Astrocyte (in vitro differentiated cells and primary cell): ENCODE data around the gene ACOT2. TPM values are rescaled to one million over a fixed set of nuclear protein-coding genes. Genes with fewer than 3 reads are reported as not detected.
"Not testable (repeated sequence)": the region's sequence is repeated elsewhere in the genome, so short reads cannot be mapped to it uniquely, and the experiment has no call there.

Experiments used
- DNase-seq: peaks from one replicate; pipeline ENCODE4 v3.0.0-alpha.2; 2010; ENCODE audit warnings: low read depth
- FAIRE-seq: peaks from 2 replicates; lab custom pipeline; 2011; peaks lifted over from hg19 to GRCh38; lab: Jason Lieb, UNC
- H2AFZ ChIP-seq: 2 replicates; pipeline ENCODE4 v1.6.0; 2012; ENCODE audit warnings: low read depth, low read length, inconsistent platforms
- H3K27ac ChIP-seq: 2 replicates; pipeline ENCODE4 v1.5.1; 2011; ENCODE audit warnings: low read depth, low read length, inconsistent platforms
- H3K27me3 ChIP-seq: 2 replicates; pipeline ENCODE4 v1.6.0; 2011; ENCODE audit warnings: low read length, inconsistent platforms; ENCODE audit not compliant: insufficient read depth
- H3K36me3 ChIP-seq: 2 replicates; pipeline ENCODE4 v1.5.1; 2011; ENCODE audit warnings: low read length, inconsistent platforms; ENCODE audit not compliant: insufficient read depth
- H3K4me1 ChIP-seq: 2 replicates; pipeline ENCODE4 v1.5.1; 2011; ENCODE audit warnings: low read length, inconsistent platforms; ENCODE audit not compliant: insufficient read depth
- H3K4me2 ChIP-seq: 2 replicates; pipeline ENCODE4 v1.6.0; 2012; ENCODE audit warnings: low read length, inconsistent platforms
- H3K4me3 ChIP-seq: 2 replicates; pipeline ENCODE4 v1.5.1; 2011; ENCODE audit warnings: low read depth, mild to moderate bottlenecking, low read length, inconsistent platforms; ENCODE audit not compliant: insufficient read depth
- H3K79me2 ChIP-seq: 2 replicates; pipeline ENCODE4 v1.6.0; 2012; ENCODE audit warnings: mild to moderate bottlenecking, low read length, inconsistent platforms; ENCODE audit not compliant: insufficient read depth
- H3K9ac ChIP-seq: 2 replicates; pipeline ENCODE4 v1.6.0; 2012; ENCODE audit warnings: mild to moderate bottlenecking, low read length, inconsistent platforms
- H3K9me3 ChIP-seq: 2 replicates; pipeline ENCODE4 v1.5.1; 2012; ENCODE audit warnings: low read depth, mild to moderate bottlenecking, low read length, inconsistent platforms; ENCODE audit not compliant: insufficient read depth
- H4K20me1 ChIP-seq: 2 replicates; pipeline ENCODE4 v1.6.0; 2012; ENCODE audit warnings: low read length, inconsistent platforms; ENCODE audit not compliant: insufficient read depth
- H3K27ac Mint-ChIP-seq: one replicate; pipeline ENCODE4 v1.8.0; 2021; ENCODE audit warnings: mild to moderate bottlenecking, mixed read lengths; ENCODE audit not compliant: unreplicated experiment
- H3K27me3 Mint-ChIP-seq: one replicate; pipeline ENCODE4 v1.8.0; 2021; ENCODE audit warnings: low read depth, mixed read lengths; ENCODE audit not compliant: unreplicated experiment
- H3K36me3 Mint-ChIP-seq: one replicate; pipeline ENCODE4 v1.8.0; 2021; ENCODE audit warnings: low read depth, mixed read lengths; ENCODE audit not compliant: unreplicated experiment
- H3K4me1 Mint-ChIP-seq: one replicate; pipeline ENCODE4 v1.8.0; 2021; ENCODE audit warnings: low read depth, mixed read lengths; ENCODE audit not compliant: unreplicated experiment
- H3K4me3 Mint-ChIP-seq: one replicate; pipeline ENCODE4 v1.8.0; 2021; ENCODE audit warnings: mild to moderate bottlenecking, moderate library complexity, mixed read lengths; ENCODE audit not compliant: unreplicated experiment
- H3K9me3 Mint-ChIP-seq: one replicate; pipeline ENCODE4 v1.8.0; 2021; ENCODE audit warnings: mild to moderate bottlenecking, mixed read lengths; ENCODE audit not compliant: unreplicated experiment
- CTCF ChIP-seq: IDR thresholded peaks from 2 replicates; pipeline ENCODE4 v1.5.1; 2011; ENCODE audit warnings: low read depth, mild to moderate bottlenecking, inconsistent platforms, low read length, moderate library complexity; ENCODE audit not compliant: insufficient read depth
- total RNA-seq: library from RNA; stranded (reverse); gene quantifications from 2 replicates; pipeline ENCODE4 v1.2.1, GENCODE V29; 2021

The ACOT2 gene
- total RNA-seq, 1 donor from 2014 or later: 15.7 TPM

- not testable (repeated sequence) for H3K4me1 Mint-ChIP-seq, H3K9ac ChIP-seq, DNase-seq
These were observed 30.0 kb upstream of the ACOT2 start for GRCh38 chr14:73539017-73539416.

GRCh38 chr14:73542961-73543360 lies 26.1 kb upstream of the ACOT2 start:
- H3K4me3 ChIP-seq, H3K36me3 Mint-ChIP-seq, H3K4me2 ChIP-seq, H2AFZ ChIP-seq, H3K9me3 ChIP-seq, FAIRE-seq, H3K4me1 Mint-ChIP-seq, H3K4me1 ChIP-seq, H3K27ac Mint-ChIP-seq, H4K20me1 ChIP-seq, H3K27ac ChIP-seq, H3K27me3 ChIP-seq, H3K9ac ChIP-seq, DNase-seq, H3K9me3 Mint-ChIP-seq, H3K4me3 Mint-ChIP-seq, H3K79me2 ChIP-seq, H3K36me3 ChIP-seq, H3K27me3 Mint-ChIP-seq: not testable (repeated sequence)

More at GRCh38 chr14:73539017-73539416, 30.0 kb upstream of the ACOT2 start:
- not testable (repeated sequence) for H3K27ac ChIP-seq, H3K9me3 ChIP-seq, H3K27me3 Mint-ChIP-seq, H3K4me3 ChIP-seq, H3K27ac Mint-ChIP-seq, H3K4me2 ChIP-seq, H3K27me3 ChIP-seq, H3K4me3 Mint-ChIP-seq, H3K9me3 Mint-ChIP-seq, H3K36me3 Mint-ChIP-seq, H2AFZ ChIP-seq, H4K20me1 ChIP-seq, H3K79me2 ChIP-seq, FAIRE-seq, H3K36me3 ChIP-seq, H3K4me1 ChIP-seq
- TF ChIP-seq CTCF: peak; percentile 16

- not testable (repeated sequence) for H3K36me3 ChIP-seq, H3K9me3 ChIP-seq, H3K27me3 Mint-ChIP-seq, H3K27ac ChIP-seq, H2AFZ ChIP-seq, H3K27ac Mint-ChIP-seq, H3K9me3 Mint-ChIP-seq, H4K20me1 ChIP-seq, H3K36me3 Mint-ChIP-seq, H3K27me3 ChIP-seq, H3K4me3 ChIP-seq, H3K4me1 ChIP-seq, H3K4me1 Mint-ChIP-seq, H3K79me2 ChIP-seq, FAIRE-seq, H3K4me2 ChIP-seq, DNase-seq, H3K9ac ChIP-seq, H3K4me3 Mint-ChIP-seq
These were observed 23.7 kb upstream of the ACOT2 start for GRCh38 chr14:73545353-73545752.

GRCh38 chr14:73549097-73549496 lies 19.9 kb upstream of the ACOT2 start:
- H3K4me3 ChIP-seq, H3K27me3 ChIP-seq, H3K4me1 ChIP-seq, FAIRE-seq, H3K4me2 ChIP-seq, H3K9me3 ChIP-seq, H4K20me1 ChIP-seq, H3K27ac ChIP-seq, H3K4me3 Mint-ChIP-seq, H3K9ac ChIP-seq, H3K27ac Mint-ChIP-seq, DNase-seq, H3K36me3 ChIP-seq, H3K9me3 Mint-ChIP-seq, H2AFZ ChIP-seq, H3K79me2 ChIP-seq, H3K4me1 Mint-ChIP-seq, H3K36me3 Mint-ChIP-seq: not testable (repeated sequence)
- H3K27me3 Mint-ChIP-seq: peaks cover 10% of the 10 kb centered on the region

- not testable (repeated sequence) for H3K27me3 ChIP-seq, H3K36me3 ChIP-seq, H3K36me3 Mint-ChIP-seq, DNase-seq, H3K27ac ChIP-seq, H3K9ac ChIP-seq, H3K4me1 ChIP-seq, H3K27ac Mint-ChIP-seq, H3K79me2 ChIP-seq, H3K9me3 Mint-ChIP-seq, FAIRE-seq, H3K9me3 ChIP-seq, H3K4me3 Mint-ChIP-seq, H4K20me1 ChIP-seq, H3K4me3 ChIP-seq, H3K4me2 ChIP-seq, H3K4me1 Mint-ChIP-seq, H2AFZ ChIP-seq
- H3K27me3 Mint-ChIP-seq: peaks cover 10% of the 10 kb centered on the region
These were observed 19.0 kb upstream of the ACOT2 start for GRCh38 chr14:73549889-73550524.
